Pancreas (tissue), 10 donors: ENCODE data around the gene ERICH6. TPM values are rescaled to one million over a fixed set of nuclear protein-coding genes. Genes with fewer than 3 reads are reported as not detected.

Experiments
- ATAC-seq, 4 donors: fragments of 200-7000 bp; cut with Tn5 transposase; one replicate each; pipeline versions ENCODE4 v1.8.0 to v1.9.1; 2020; ENCODE audit warnings: mild to moderate bottlenecking in 4 of 4, moderate library complexity in 4 of 4
- DNase-seq, 6 donors: peaks; one replicate each; pipeline ENCODE4 v3.0.0-alpha.2; 2020
- FAIRE-seq: peaks from 2 replicates; lab custom pipeline; 2012; peaks lifted over from hg19 to GRCh38; lab: Jason Lieb, UNC
- H3K27ac ChIP-seq, 4 donors: fragments of 200-600 bp; sonication (generic); 1 replicate in 3 of 4; 2 replicates in 1 of 4; pipeline versions ENCODE4 v1.5.0 to v1.8.0; 2020
- H3K27me3 ChIP-seq, 4 donors: fragments of 200-600 bp; one replicate each; pipeline ENCODE4 v1.8.0; 2021
- H3K36me3 ChIP-seq, 3 donors: fragments of 200-600 bp; sonication (generic) in 1 of 3; one replicate each; pipeline versions ENCODE4 v1.5.0 to v1.8.0; 2020 to 2021
- H3K4me1 ChIP-seq, 3 donors: fragments of 200-600 bp; one replicate each; pipeline ENCODE4 v1.8.0; 2021
- H3K4me3 ChIP-seq, 4 donors: fragments of 200-600 bp; sonication (generic) in 2 of 4; one replicate each; pipeline versions ENCODE4 v1.5.0 to v1.8.0; 2020 to 2021
- H3K9me3 ChIP-seq, 4 donors: fragments of 200-600 bp; one replicate each; pipeline ENCODE4 v1.8.0; 2021
- CTCF ChIP-seq, 4 donors: fragments of 200-600 bp; sonication (generic) in 3 of 4; IDR thresholded peaks; one replicate each; pipeline versions ENCODE4 v1.5.0 to v1.8.0; 2021; ENCODE audit warnings: antibody characterized with exemption in 4 of 4
- WGBS, 2 donors: extraction: QIAGEN DNeasy Blood & Tissue Kit; methylation state at CpG; one replicate each; pipeline ENCODE4 v1.1.7; 2013; 5-methylcytosine and 5-hydroxymethylcytosine counted together
- intact Hi-C, 3 donors: fragments of 100-400 bp; cut with DNase I; formaldehyde crosslinking; loops; one replicate each; pipeline versions ENCODE4 v1.11.1 to v1.14.2; 2022
- polyA plus RNA-seq, 2 donors: library from polyadenylated mRNA; stranded (reverse); fragments of 200-250 nt; gene quantifications; one replicate each; pipeline ENCODE4 v1.2.3, GENCODE V29; 2013
- total RNA-seq, 6 donors: library from RNA; stranded (reverse); fragmentation: NEBNext Ultra II Directional in 4 of 6; extraction: Animal tissue kit (Norgen Biotek cat#: 25700) in 4 of 6; gene quantifications; one replicate each; pipeline versions ENCODE4 v1.2.1 to v1.2.4, GENCODE V29; 2021 to 2023
- donor health status: healthy with polysubstance abuse.
- donor health status: DM: no; HTN: no; CAD: no; lungs with moderate emphysema.
- donor health status: DM: no; HTN: no; CAD: no.
- donor health status: control.
- donor health status: control.
- donor health status: Bipolar disorder and iron deficiency.
- donor health status: DM: yes; HTN: yes; CAD: no.
- donor health status: DM: no; HTN: no; CAD: no.
- donor health status: DM: no; HTN: no; CAD: no.
- donor health status: DM: yes; HTN: yes; CAD: no.

The ERICH6 gene
- total and polyA plus RNA-seq, 8 donors, result 0.09 TPM; not detected in 7

DNA sequence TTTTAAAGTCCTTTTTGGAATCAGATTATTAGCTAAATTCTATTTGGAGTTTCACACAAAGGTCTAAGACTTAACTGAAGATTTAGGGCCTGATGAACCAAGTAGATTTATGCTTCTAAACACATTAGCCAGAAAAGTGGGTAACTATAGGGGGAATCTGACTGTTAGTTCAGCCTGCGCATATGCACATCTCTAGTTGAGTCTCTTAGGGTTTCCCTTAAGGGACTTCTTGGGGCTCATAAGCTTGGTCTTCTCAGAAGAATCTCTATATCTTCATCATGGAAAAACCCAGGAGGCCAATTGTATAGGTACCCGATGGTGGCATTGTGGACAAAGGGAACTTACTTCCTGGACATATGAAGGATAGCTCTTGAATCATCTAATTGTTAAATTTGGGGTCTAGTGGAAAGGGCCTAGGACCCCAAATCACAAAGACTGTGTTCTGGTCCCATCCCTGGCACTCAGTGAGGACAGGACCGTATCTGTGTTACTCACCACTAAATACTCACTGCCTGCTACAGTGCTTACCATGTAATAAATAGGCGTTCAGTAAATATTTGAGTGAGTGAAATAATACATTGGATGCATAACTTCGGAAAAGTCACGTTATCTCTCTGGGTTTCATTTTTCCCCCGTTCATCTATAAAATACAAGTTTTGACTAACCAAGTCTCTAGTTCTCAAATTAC is 83.6 kb downstream of the ERICH6 start:
- Histone ChIP-seq H3K4me3 (no peak overlapping the region), H3K36me3 (peaks cover 0 to 5% (median 0%) of the 10 kb centered on the region in 3 donors), H3K9me3 (no peaks in the 10 kb centered on the region), H3K27me3 (no peaks in the 10 kb centered on the region), H3K4me1 (peaks cover 0 to 5% (median 0%) of the 10 kb centered on the region in 3 donors), H3K27ac (no peak overlapping the region)
- intact Hi-C loops, result no loop called here
- 80 to 85% methylated on average over 7 of the region's 7 CpGs for WGBS, 2 donors
- ATAC-seq, result no peak
- FAIRE-seq, result no peak
- TF ChIP-seq CTCF (IDR thresholded peaks at IDR 0.05), result no peak
- DNase-seq, result no peak

DNA sequence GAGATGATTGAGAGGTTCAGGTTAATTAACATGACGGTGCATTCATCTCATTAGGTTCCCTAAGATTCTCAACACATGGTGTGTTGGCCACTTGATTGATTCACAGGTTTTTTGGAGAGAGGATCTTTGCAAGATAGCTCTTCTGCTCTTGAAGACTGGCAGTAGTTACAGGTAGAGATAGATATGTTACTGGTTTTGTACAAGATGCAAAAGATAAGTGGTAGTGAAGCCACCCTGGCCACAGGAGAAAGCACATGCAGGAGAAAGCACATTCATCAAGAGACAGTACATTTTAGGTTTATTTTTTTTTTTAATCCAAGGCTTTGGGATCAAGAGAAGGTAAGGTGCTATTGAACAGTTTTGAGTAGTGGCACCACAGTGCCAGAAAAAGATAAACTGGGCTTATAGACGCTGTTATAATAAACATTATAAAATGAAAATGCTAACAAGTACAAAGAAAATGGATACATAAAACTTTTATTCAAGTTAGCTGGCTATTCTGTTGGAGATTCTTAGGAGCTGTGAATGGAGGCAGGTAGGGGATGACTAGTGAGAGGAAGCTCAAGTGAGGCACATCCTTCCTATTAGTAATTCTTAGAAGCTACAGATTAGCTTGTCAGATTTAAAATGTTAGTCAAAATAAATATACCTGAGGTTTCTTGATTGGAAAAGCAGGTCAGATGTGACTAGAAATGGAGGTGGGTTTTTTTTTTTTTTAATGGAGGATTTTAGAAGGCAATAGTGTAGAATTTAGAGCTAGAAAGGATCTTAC is 89.8 kb downstream of the ERICH6 start:
- Histone ChIP-seq H3K4me1 (peaks cover 0 to 14% (median 0%) of the 10 kb centered on the region in 3 donors), H3K4me3 (no peak overlapping the region), H3K27me3 (no peaks in the 10 kb centered on the region), H3K36me3 (peaks cover 0 to 7% (median 0%) of the 10 kb centered on the region in 3 donors), H3K27ac (no peak overlapping the region), H3K9me3 (no peaks in the 10 kb centered on the region)
- DNase-seq (no peak), ATAC-seq (no peak), FAIRE-seq (no peak)
- 86 to 95% methylated on average over 2 of the region's 2 CpGs for WGBS, 2 donors
- TF ChIP-seq CTCF (IDR thresholded peaks at IDR 0.05), result no peak
- intact Hi-C loops, result no loop called here

- Histone ChIP-seq H3K27ac (no peak overlapping the region), H3K27me3 (no peaks in the 10 kb centered on the region), H3K4me3 (no peak overlapping the region), H3K9me3 (no peaks in the 10 kb centered on the region), H3K36me3 (peaks cover 0 to 7% (median 0%) of the 10 kb centered on the region in 3 donors), H3K4me1 (peaks cover 0 to 15% (median 2%) of the 10 kb centered on the region in 3 donors)
- DNase-seq (no peak), ATAC-seq (peak in 2 of 4 donors; percentile 30 to 44), FAIRE-seq (no peak)
- no peak for TF ChIP-seq CTCF (IDR thresholded peaks at IDR 0.05)
- WGBS, 2 donors, result 94% methylated on average over 2 of the region's 2 CpGs
- intact Hi-C loops, result no loop called here
These were observed 90.7 kb downstream of the ERICH6 start for GRCh38 chr3:150613034-150613433.

- H3K27ac ChIP-seq, result no peak overlapping the region
- DNase-seq (no peak), ATAC-seq (no peak), FAIRE-seq (no peak)
- H3K9me3 ChIP-seq, result no peaks in the 10 kb centered on the region
- peaks cover 0 to 21% (median 8%) of the 10 kb centered on the region in 3 donors for H3K4me1 ChIP-seq
- peaks cover 0 to 7% (median 0%) of the 10 kb centered on the region in 3 donors for H3K36me3 ChIP-seq
- no peak overlapping the region for H3K4me3 ChIP-seq
- no peaks in the 10 kb centered on the region for H3K27me3 ChIP-seq
- TF ChIP-seq CTCF (IDR thresholded peaks at IDR 0.05), result no peak
- intact Hi-C loops, result no loop called here
- WGBS, 2 donors, result 82 to 92% methylated on average over 1 of the region's 1 CpG
These were observed 91.2 kb downstream of the ERICH6 start for GRCh38 chr3:150612494-150612893.
